ENCODE results near the gene HCN2. TPM values are rescaled to one million over a fixed set of nuclear protein-coding genes. Genes with fewer than 3 reads are reported as not detected.

The HCN2 gene
- total RNA-seq, 2 experiments from 2014 or later, result 2.1 TPM

DNA sequence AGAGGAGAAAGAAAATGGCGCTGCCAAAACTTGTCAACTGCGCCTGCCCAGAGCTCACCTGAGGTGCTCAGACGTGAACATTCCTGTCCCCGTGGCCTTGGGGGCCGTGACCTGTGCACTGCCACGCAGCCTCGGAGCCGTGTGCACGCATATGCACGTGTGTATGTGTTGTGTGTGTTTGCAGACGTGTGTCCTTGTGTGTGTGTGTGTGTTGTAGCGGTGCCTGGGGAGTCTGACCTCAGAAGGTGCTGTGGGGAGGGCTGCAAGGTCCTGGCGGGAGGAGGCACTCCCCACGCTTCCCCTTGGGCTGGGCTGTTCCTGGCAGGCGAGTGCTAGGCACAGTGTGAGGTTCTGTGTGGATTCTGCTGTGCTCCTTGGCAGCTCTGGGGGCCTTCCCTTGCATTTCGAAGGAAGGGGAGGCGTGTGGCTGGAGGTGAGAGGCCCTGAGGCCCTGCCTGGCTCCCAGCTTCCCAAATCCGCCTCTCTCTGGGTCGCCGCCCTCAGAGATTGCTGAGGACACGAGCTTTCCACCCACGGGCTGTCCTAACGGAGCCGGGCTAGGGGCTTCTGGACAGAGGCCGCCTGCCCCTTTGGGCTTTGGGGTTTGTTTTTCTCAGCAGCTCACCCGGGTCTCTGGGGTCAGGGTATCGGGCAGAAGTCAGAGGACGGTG lies 12.8 kb upstream of the HCN2 start:
- Histone ChIP-seq H3K27me3 (ENCODE audit: control insufficient read depth in 1 of 2, insufficient read depth in 2 of 2, low read length in 2 of 2) (no peaks in the 10 kb centered on the region), H3K9me3 (ENCODE audit: control insufficient read depth in 1 of 2, insufficient read depth in 1 of 2, low read length in 2 of 2) (no peaks in the 10 kb centered on the region), H3K4me1 (ENCODE audit: insufficient read depth, low read length) (peaks cover 48% of the 10 kb centered on the region), H3K27ac (ENCODE audit: low read depth in 1 of 2, low read length in 2 of 2) (no peak overlapping the region), H3K36me3 (ENCODE audit: insufficient read depth, low read length) (peaks cover 30% of the 10 kb centered on the region), H3K4me3 (ENCODE audit: low read length) (no peak overlapping the region)
- TF ChIP-seq CTCF (IDR thresholded peaks at IDR 0.05), result no peak
- ChIA-PET POLR2A (no interaction called here), CTCF (interaction anchor here (0.7 to 1.1 kb wide), 2 partner anchors 7 to 66 kb away, joined by 3 read pairs; no protein-coding TSS in a partner anchor)
- DNase-seq, result peak in 1 of 14 experiments; percentile 29
- Mint-ChIP-seq H3K27me3 (no peaks in the 10 kb centered on the region), H3K27ac (no peak overlapping the region), H3K4me1 (ENCODE audit: low read depth) (peaks cover 23% of the 10 kb centered on the region), H3K4me3 (peak overlapping the region; percentile 4), H3K9me3 (no peaks in the 10 kb centered on the region), H3K36me3 (ENCODE audit: low read depth) (peaks cover 7% of the 10 kb centered on the region)
- no peak for ATAC-seq (ENCODE audit: poor library complexity)
- intact Hi-C loops (cut with DNase I, micrococcal nuclease), result no loop called here

- peaks cover 17% of the 10 kb centered on the region for H3K4me1 Mint-ChIP-seq (ENCODE audit: low read depth)
- H3K27ac ChIP-seq (ENCODE audit: low read depth in 1 of 2, low read length in 2 of 2), result no peak overlapping the region
- no peaks in the 10 kb centered on the region for H3K9me3 ChIP-seq (ENCODE audit: control insufficient read depth in 1 of 2, insufficient read depth in 1 of 2, low read length in 2 of 2)
- H3K36me3 ChIP-seq (ENCODE audit: insufficient read depth, low read length), result peaks cover 36% of the 10 kb centered on the region
- DNase-seq (peak in 1 of 14 experiments; percentile 40), ATAC-seq (ENCODE audit: poor library complexity) (no peak)
- no peak overlapping the region for H3K4me3 Mint-ChIP-seq
- CTCF ChIA-PET, result no interaction called here
- H3K27me3 Mint-ChIP-seq, result no peaks in the 10 kb centered on the region
- peaks cover 48% of the 10 kb centered on the region for H3K4me1 ChIP-seq (ENCODE audit: insufficient read depth, low read length)
- POLR2A ChIA-PET, result interaction anchor here (0.9 kb wide), 1 partner anchor 33 kb away, joined by 3 read pairs; no protein-coding TSS in a partner anchor
- no peak overlapping the region for H3K27ac Mint-ChIP-seq
- TF ChIP-seq CTCF (IDR thresholded peaks at IDR 0.05), result no peak
- H3K4me3 ChIP-seq (ENCODE audit: low read length), result no peak overlapping the region
- H3K27me3 ChIP-seq (ENCODE audit: control insufficient read depth in 1 of 2, insufficient read depth in 2 of 2, low read length in 2 of 2), result no peaks in the 10 kb centered on the region
- H3K9me3 Mint-ChIP-seq, result no peaks in the 10 kb centered on the region
- no peaks in the 10 kb centered on the region for H3K36me3 Mint-ChIP-seq (ENCODE audit: low read depth)
- intact Hi-C loops (cut with DNase I, micrococcal nuclease), result no loop called here
These were observed 12.0 kb upstream of the HCN2 start for GRCh38 chr19:577439-578392.

GRCh38 chr19:579111-579841 lies 10.4 kb upstream of the HCN2 start:
- no peak overlapping the region for H3K4me3 ChIP-seq (ENCODE audit: low read length)
- no peak for ATAC-seq (ENCODE audit: poor library complexity)
- H3K4me1 Mint-ChIP-seq (ENCODE audit: low read depth), result peaks cover 7% of the 10 kb centered on the region
- no peak overlapping the region for H3K27ac Mint-ChIP-seq
- intact Hi-C loops (cut with DNase I, micrococcal nuclease), result no loop called here
- H3K27me3 ChIP-seq (ENCODE audit: control insufficient read depth in 1 of 2, insufficient read depth in 2 of 2, low read length in 2 of 2), result no peaks in the 10 kb centered on the region
- H3K27ac ChIP-seq (ENCODE audit: low read depth in 1 of 2, low read length in 2 of 2), result no peak overlapping the region
- H3K36me3 ChIP-seq (ENCODE audit: insufficient read depth, low read length), result peaks cover 44% of the 10 kb centered on the region
- ChIA-PET CTCF (no interaction called here), POLR2A (no interaction called here)
- H3K9me3 Mint-ChIP-seq, result no peaks in the 10 kb centered on the region
- peaks cover 4% of the 10 kb centered on the region for H3K36me3 Mint-ChIP-seq (ENCODE audit: low read depth)
- no peak overlapping the region for H3K4me3 Mint-ChIP-seq
- no peaks in the 10 kb centered on the region for H3K9me3 ChIP-seq (ENCODE audit: control insufficient read depth in 1 of 2, insufficient read depth in 1 of 2, low read length in 2 of 2)
- TF ChIP-seq CTCF (IDR thresholded peaks at IDR 0.05), result no peak
- peaks cover 4% of the 10 kb centered on the region for H3K27me3 Mint-ChIP-seq
- DNase-seq, result peak in 1 of 14 experiments; percentile 31
- peaks cover 37% of the 10 kb centered on the region for H3K4me1 ChIP-seq (ENCODE audit: insufficient read depth, low read length)

Measured in CD4-positive, alpha-beta T cell (primary cell).